ENCODE measurements around the gene KLC1.

The KLC1 gene

DNA sequence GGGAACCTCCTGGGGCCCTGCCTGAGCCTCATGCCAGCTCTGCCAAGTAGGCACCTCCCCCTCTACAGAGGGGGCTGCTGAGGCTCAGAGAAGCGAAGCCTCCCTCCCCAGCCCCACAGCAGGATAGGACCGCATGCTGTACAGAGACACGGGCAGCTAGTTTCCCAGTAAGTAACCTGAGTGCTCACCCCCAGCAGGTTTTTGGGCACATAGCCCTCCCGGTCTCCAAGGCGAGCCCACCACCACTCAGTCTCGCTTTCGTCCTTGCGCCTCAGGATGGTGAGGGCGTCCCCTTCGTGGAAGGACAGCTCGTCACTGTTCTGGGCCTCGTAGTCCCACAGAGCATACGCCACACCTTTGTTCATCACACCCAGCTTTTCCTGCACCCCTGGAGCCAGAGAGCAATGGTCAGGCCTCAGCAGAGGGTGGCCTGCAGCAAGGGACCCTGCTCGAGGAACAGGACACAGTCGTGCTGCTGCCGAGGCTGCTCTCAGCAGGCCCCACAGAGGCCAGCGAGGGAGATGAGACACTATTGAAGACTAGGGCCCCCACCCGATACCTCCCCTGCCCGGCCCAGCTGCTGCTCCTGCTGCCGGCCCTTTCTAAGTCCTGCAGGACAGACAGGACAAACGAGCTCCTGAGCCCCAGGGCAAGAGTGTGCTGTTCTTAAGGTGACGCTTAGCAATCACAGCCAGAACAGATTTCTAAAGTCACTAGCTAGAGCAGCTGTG is 107.0 kb downstream of the KLC1 start:
- DNase-seq (ENCODE audit: low spot score), result no peak

DNA sequence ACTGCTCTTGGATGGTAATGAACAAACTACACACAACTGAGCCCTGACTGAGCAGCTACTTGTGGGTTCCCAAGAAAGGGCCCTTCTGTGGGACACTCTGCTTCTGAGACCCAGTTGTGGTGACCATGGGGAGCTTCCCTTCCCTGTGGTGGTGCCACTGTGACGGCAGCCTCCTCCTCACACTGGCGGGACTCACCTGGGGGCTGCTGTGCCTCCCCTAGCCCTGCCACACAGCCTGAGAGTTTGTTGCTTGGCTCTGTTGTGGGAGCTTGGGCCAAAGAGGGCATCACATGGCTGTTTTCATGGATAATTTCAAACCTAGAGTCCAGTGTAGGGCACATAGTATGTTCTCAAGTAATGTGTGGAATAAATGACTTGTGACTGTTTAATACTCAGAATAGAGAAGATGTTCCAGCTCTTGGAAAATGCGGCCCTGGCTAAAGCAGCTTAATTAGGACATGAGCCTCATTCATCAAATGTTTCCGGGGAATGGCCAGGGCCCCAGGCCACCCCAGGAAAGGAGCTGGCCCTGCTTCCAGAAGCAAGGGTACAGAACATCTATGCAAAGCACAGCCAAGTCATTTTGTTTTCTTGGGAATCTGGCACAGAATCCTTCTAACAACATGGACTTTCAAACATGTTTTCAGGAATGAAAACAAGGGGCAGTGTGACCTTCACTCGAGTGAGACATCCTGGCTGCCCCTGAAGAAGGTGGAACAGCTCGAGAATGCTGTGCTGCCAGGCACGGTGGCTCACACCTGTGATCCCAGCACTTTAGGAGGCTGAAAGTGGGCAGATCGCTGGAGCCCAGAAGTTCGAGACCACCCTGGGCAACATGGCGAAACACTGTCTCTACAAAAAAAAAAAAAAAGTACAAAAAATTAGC is 107.8 kb downstream of the KLC1 start:
- DNase-seq (ENCODE audit: low spot score), result no peak

DNA sequence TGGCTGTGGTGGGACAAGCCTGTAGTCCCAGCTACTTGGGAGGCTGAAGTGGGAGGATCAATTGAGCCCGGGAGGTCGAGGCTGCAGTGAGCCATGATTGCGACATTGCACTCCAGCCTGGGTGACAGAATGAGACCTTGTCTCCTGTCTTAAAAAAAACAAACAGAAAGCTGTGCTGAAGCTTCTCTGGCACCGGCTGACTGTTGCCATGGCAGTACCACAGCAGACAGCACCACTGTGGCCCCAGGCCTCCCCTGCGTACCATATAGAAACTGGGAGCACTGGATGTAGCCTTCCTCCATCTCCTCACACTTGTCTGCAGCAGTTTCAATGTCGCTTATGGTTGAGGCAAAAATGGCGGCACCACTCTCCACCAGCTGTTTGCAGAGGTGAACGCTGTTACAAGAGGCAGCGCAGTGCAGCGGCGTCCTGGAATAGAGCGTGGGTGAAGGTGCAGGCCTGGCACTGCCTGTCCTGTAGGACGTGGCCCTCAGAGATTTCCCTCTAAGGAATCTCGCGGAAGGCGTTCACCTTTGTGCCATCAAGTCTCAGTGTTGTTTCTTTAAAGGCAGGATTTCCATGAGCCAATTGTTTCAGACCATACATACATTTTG is 108.5 kb downstream of the KLC1 start:
- no peak for DNase-seq (ENCODE audit: low spot score)

DNA sequence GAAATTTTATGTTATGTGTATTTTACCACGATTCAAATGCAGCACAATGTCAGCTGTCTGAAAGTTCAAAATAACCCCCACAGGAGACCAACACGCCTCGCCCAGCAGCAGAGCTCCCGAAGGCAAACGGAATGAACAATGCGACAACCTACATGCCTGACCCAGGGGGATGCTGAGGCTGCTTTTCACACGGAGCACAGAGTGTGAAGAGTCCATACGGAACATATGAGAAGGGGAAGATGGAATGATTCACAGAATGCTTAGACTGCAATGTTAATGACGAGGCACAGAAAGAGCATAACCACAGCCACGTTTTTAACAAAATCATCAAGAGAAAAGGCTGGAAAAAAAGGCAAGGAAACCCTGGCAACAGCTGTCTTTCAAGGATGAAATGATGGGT is 109.2 kb downstream of the KLC1 start:
- no peak for DNase-seq (ENCODE audit: low spot score)

DNA sequence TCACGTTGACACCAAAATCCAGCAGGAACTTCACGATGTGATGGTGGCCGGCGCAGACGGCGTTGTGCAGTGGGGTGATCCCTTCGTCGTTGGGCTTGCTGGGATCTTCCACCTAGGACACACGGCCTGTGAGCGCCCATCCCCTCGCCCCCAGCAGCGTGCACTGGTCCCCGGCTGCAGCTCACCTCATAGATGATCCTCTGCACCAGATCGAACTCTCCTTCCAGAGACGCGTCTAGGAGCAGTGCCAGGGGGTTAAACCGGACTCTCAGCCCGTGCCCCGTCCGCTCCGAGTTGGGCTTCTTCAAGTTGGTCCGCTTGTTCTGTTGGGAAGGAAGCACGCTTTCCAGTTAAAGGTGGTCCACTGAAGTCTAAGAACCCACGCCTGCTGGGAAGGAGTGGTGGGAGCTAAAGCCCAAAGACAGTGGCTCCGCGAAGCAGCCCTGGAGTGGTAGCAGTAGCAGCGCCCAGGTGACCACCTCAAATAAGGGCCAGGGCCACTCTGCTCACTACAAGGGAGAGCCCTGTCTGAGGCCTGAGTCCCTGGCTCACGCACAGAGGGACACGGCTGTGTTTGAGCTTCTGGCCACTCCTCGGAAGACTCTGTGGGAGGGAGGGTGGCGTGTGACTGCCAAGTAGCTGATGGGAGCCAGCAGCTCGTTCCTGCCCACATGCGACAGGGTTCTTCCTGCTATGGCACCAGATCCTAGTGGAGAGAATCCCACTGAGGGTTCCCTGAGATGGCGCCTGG is 109.9 kb downstream of the KLC1 start:
- DNase-seq (ENCODE audit: low spot score), result no peak

DNA sequence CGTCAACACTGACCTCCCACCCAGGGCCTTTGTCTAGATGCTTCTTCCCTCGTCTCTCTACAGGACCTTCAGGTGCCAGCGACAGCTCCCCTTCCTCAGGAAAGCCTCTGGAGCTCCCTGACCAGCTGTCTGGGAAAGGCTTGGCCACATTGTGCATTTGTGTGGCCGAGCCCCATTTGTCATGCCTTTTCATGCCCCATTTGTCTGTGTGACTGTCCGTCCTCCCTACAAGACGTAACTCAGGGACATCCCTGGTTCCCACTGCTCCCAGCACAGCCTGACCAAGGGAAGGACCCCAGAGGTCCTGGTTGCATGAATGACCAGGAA is 110.4 kb downstream of the KLC1 start:
- no peak for DNase-seq (ENCODE audit: low spot score)

DNA sequence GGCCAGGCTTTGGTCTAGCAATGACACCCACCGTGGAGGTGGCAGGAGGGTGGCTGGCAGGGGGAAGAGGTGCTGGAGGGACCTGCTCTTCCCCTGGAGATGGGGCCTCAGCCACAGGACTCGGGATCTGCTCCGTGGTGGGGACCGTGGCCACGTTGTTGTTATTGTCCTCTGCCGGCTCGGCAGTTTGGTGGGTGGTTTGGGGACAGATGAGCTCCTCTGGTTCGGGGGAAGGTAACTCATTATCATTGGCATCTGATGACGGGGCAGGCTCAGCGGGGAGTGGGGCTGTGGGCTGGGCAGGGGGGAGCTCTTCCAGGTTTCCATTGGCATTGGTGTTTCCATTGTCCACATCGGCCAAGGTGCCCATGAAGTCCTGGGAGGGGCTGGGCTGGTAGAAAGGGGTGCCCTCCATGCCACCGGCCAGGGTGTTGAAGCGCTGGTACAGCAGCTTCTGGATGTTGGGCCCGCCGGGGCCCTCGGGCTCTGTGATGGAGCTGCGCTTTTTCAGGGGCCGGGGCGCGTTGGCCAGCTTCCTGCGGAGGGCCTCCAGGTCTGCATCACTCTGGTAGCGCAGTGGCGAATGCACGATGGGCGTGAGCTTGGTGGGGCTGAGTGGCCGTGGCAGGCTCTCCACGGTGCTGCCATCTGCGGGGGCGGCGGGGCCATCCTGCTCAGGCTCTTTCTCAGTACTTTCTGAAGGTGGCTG is 110.9 kb downstream of the KLC1 start:
- DNase-seq (ENCODE audit: low spot score), result no peak

DNA sequence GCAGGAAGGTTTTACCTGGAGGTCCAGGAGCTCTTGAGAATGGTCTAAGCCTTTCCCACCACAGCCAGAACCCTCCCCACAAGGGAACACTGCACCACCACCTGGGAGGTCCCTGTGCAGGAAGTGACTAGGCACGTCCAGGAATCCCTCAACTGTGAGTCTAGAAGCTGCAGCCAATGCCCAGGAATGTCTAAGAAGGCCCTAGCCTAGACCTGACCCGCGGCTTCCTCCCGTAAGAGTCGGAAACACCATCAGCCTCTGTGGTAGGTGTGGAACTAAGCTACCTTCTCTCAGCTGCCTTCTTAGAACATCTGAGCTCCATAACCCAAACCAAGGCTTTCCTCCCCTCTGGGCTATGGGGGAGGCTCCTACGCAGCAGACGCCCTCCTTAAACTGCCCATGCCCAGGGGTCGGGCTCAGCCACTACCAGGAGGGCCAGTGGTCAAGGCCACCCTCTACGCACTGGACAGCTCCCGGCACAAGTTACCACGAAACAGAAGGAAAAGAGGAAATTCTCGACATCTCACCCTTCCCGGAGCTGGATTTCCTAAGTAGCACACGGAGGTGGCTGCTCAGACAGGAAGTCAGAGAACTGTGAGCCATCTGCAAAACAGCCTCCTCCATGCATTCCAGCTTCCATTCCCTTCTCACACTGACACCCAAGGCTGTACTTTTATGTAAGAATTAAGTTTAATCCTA is 112.1 kb downstream of the KLC1 start:
- DNase-seq (ENCODE audit: low spot score), result no peak

DNA sequence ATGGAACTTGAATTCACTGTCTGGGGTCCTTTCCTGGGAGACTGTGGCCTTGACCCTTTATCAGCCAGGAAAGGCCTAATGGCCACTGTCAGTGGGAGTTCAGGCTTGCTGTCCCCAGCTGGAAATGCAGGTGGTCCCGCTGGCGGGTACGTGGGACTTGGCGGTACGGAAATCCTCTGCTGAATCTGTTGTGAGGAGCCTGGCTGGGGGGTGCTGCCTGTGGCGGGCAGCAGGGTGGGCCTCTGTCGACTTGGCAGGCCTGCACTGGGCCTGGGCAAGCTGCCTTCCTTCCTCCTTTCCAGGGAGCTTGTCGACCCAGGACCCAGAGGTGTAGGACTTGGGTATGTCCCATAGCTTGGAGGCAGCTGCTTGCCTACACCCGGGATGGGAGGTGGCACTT is 112.9 kb downstream of the KLC1 start:
- DNase-seq (ENCODE audit: low spot score), result no peak

DNA sequence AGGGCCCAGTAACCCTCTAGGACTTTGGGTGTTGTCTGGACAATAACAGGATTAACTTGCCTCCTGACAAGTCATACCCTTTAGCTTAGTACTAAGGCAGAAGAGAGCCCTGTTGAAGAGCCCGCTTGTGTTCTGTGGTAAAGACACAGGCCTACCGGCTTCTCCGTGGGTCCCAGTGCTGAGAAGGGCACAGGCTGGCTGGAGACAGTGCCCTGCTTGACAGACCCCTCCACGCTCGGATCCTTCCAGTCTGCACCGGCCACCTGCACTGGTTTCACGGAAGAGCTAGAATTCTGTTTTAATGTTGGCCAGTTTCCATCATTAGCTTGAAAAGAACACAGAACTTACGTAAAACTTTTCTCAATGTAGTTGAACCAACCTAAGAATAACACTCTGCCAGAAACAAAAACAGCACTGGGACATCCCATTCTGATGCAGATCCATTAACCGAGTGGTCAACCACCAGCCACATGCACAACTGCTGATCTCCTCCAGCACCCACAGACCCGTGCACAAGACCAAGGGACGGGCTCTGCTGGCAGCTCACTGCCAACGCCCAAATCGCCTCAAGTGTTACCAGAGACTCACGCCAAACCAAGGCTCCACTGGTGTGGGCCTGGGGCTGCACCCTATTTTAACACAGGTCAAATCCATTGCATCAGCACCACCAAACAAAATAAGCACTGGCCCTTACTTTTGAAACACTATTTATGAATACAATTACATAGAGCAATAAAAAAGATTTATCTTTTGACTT is 113.7 kb downstream of the KLC1 start:
- DNase-seq (ENCODE audit: low spot score), result no peak

DNA sequence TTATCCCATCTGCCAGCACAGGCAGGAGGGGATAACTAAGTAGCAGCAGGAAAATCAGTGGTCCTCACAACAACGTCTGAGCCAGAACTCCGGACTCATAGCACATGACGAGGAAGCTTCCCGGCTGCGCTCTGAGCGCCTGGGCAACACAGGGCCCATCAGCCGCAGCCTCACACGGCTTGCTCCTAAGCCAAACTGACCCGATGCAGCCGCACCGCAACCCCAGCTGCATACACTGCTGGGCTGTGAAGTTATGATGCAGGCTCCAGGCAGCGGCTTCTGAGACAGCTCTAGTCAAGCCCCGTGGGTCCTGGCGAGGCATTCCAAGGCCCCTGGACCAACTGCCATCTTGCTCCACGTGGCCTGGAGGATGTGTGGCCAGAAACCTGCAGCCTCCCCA is 114.7 kb downstream of the KLC1 start:
- DNase-seq (ENCODE audit: low spot score), result no peak

DNA sequence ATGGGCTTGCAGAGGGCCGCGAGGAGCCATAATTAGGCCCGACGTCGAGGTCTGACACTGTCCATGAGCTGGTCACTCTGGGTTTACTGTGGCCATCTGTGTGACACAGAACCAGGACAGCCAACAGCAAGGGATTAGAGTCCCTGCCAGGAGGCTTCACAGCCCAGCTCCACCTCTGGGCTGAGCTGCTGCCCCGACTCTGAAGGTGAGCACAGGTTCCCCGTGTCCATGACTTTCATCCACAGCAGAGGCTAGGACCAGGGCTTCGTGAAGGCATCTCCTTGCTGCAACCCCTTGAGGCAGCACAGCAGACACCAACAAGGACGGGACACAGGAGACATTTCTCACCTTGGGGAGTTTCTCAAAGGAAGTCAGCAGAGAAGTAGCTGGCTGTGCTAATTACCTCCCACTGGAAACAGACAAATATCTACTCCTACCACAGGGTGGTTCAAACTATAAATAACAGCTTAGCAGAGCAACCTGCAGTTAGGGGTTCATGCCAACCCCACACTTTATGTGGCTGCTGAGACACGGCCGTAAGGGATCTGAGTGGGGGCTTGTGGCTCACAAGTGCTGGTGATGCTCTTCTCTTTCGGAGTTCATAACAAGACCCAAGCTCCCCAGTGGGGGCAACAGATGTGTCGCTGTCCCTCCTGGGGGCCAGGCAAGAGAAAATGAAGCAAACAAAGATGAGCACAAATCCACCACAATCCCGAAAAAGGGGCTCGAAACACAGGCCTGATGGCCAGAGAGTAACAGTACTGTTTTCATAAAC is 115.8 kb downstream of the KLC1 start:
- DNase-seq (ENCODE audit: low spot score), result no peak

DNA sequence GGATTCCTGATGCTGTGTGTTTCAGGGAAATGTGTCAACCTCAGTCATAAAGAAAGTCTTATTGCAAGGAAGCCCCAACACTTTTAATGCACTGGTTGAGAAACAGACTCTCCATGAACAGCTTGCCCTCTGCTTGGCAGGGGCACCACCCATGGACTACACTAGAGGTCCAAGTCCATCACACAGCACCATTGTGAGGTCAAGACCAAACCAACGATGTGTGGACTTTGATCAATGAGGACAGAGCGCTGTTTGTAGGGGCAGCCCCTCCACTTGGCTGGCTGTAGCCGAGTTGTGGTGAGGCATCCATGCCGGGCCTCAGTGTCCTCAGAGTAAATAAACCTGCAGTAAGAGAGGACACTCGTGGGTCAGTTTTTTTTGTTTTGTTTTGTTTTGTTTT is 116.4 kb downstream of the KLC1 start:
- no peak for DNase-seq (ENCODE audit: low spot score)

DNA sequence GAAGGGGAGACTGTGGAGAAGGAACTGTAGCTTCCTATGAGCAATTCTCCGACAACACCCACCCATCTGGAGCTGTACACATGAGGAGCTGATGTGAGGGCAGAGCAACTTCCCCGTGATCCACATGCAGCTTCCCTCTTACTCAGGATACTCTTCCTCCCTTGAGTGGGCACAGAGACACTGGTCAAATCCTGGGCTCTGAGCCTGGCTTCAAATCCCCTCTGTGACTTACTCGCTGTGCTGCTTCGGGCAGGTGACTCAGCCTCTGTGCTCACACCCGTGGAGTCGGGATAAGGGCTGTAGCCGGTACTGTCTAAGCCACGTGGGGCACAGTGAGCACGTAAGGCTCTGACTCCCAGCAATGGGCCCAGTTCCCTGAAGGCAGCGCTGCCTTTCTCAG is 117.7 kb downstream of the KLC1 start:
- DNase-seq (ENCODE audit: low spot score), result no peak

DNA sequence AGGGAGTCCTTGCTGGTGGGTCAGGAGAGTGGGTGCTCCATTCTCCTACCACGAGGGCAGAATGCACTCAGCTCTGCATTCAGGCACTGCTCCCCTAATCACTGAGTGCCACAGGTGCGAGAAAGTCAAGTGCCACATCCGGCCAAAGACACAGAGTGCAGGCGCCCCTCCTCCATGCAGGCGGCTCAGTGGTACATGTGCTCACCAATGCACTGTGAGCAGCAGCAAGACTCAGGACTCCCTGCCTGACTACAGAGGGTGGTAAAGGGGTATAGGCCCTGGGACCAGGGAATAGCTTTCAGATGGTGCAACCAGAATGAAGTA is 119.5 kb downstream of the KLC1 start:
- DNase-seq (ENCODE audit: low spot score), result no peak

DNA sequence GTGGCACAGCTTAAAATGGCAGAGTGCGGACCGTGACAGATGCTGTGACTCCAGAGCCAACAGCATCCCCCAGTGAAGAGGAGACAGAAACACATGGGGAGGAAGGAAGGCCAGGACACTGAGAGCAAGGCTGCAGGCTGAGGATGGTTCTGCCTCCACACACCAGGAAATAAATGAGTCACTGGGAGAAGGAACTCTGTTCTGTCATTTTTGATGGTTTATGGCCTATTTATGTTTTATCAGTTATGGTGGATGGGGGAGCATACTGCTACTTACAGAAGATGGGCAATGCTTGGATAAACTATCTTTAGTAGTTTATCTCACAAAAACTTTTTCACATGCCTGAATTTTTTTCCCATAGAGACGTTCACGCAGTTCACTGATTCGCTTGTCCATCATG is 120.4 kb downstream of the KLC1 start:
- no peak for DNase-seq (ENCODE audit: low spot score)

DNA sequence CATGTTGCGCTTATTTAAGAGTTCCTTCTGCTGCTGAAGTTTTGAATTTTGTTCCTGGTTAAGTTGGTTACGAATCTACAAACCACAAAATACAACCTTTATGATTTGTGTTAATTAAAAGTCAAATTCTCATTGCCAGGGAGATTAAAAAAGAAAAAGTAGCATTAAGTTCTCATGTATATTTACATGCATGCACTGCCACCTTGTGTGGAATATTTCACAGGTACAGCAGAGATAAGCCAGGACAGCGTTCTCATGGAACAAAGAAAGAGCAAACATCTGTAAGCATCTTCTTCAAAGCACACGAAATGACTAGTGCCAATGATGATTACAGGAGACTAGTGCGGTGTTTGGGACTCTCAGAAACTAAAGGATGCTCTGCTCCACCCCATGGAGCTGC is 120.8 kb downstream of the KLC1 start:
- DNase-seq (ENCODE audit: low spot score), result no peak

Data from AG08396 (cell line).